ENCODE data around the gene ATP6V0E2. TPM values are rescaled to one million over a fixed set of nuclear protein-coding genes. Genes with fewer than 3 reads are reported as not detected.
A peak's percentile ranks its signal among the peaks of the same experiment; 100 is the strongest.

ATP6V0E2 gene
- total RNA-seq, 1 experiment from 2014 or later, result 26.2 TPM

DNA sequence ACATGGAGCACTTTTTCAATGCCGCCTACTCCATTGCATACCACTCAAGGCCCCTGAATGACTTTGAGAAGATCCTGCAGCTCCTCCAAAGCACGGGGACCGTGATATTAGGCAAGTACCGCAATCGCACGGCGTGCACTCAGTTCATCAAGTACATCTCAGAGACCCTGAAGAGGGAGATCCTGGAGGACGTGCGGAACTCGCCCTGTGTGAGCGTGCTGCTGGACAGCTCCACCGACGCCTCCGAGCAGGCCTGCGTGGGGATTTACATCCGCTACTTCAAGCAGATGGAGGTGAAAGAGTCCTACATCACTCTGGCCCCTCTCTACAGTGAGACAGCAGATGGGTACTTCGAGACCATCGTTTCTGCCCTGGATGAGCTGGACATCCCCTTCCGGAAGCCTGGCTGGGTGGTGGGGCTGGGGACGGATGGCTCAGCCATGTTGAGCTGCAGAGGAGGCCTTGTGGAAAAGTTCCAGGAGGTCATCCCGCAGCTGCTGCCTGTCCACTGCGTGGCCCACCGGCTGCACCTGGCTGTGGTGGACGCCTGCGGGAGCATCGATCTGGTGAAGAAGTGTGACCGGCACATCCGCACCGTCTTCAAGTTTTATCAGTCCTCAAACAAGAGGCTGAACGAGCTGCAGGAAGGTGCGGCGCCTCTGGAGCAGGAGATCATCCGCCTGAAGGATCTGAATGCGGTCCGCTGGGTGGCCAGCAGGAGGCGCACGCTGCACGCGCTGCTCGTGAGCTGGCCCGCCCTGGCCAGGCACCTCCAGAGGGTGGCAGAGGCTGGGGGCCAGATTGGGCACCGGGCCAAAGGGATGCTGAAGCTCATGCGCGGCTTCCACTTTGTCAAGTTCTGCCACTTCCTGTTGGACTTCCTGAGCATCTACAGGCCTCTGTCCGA lies 12.7 kb upstream of the ATP6V0E2 start:
- ATAC-seq, result peak; percentile 93
- TF ChIP-seq SP1 (CRISPR knock-in tag; conservative IDR thresholded peaks at IDR 0.05) (0 out of 2 replicates have a peak, but pooled peaks have one; percentile 21), HMGA2 (CRISPR knock-in tag; IDR thresholded peaks at IDR 0.05) (no peak), NFE2L1 (CRISPR knock-in tag; IDR thresholded peaks at IDR 0.05) (0 out of 2 replicates have a peak, but pooled peaks have one; percentile 23), NFYB (CRISPR knock-in tag; conservative IDR thresholded peaks at IDR 0.05; ENCODE audit: low read depth) (no peak)
- TF ChIP-seq, protein P1, sequence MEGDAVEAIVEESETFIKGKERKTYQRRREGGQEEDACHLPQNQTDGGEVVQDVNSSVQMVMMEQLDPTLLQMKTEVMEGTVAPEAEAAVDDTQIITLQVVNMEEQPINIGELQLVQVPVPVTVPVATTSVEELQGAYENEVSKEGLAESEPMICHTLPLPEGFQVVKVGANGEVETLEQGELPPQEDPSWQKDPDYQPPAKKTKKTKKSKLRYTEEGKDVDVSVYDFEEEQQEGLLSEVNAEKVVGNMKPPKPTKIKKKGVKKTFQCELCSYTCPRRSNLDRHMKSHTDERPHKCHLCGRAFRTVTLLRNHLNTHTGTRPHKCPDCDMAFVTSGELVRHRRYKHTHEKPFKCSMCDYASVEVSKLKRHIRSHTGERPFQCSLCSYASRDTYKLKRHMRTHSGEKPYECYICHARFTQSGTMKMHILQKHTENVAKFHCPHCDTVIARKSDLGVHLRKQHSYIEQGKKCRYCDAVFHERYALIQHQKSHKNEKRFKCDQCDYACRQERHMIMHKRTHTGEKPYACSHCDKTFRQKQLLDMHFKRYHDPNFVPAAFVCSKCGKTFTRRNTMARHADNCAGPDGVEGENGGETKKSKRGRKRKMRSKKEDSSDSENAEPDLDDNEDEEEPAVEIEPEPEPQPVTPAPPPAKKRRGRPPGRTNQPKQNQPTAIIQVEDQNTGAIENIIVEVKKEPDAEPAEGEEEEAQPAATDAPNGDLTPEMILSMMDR (IDR thresholded peaks at IDR 0.05), result peak; percentile 91
- TF ChIP-seq, protein P2, sequence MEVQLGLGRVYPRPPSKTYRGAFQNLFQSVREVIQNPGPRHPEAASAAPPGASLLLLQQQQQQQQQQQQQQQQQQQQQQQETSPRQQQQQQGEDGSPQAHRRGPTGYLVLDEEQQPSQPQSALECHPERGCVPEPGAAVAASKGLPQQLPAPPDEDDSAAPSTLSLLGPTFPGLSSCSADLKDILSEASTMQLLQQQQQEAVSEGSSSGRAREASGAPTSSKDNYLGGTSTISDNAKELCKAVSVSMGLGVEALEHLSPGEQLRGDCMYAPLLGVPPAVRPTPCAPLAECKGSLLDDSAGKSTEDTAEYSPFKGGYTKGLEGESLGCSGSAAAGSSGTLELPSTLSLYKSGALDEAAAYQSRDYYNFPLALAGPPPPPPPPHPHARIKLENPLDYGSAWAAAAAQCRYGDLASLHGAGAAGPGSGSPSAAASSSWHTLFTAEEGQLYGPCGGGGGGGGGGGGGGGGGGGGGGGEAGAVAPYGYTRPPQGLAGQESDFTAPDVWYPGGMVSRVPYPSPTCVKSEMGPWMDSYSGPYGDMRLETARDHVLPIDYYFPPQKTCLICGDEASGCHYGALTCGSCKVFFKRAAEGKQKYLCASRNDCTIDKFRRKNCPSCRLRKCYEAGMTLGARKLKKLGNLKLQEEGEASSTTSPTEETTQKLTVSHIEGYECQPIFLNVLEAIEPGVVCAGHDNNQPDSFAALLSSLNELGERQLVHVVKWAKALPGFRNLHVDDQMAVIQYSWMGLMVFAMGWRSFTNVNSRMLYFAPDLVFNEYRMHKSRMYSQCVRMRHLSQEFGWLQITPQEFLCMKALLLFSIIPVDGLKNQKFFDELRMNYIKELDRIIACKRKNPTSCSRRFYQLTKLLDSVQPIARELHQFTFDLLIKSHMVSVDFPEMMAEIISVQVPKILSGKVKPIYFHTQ (CRISPR knock-in tag; IDR thresholded peaks at IDR 0.05), result no peak
- TF ChIP-seq, protein P3, sequence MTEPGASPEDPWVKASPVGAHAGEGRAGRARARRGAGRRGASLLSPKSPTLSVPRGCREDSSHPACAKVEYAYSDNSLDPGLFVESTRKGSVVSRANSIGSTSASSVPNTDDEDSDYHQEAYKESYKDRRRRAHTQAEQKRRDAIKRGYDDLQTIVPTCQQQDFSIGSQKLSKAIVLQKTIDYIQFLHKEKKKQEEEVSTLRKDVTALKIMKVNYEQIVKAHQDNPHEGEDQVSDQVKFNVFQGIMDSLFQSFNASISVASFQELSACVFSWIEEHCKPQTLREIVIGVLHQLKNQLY (CRISPR knock-in tag; IDR thresholded peaks at IDR 0.05), result no peak
- TF ChIP-seq, protein P4, sequence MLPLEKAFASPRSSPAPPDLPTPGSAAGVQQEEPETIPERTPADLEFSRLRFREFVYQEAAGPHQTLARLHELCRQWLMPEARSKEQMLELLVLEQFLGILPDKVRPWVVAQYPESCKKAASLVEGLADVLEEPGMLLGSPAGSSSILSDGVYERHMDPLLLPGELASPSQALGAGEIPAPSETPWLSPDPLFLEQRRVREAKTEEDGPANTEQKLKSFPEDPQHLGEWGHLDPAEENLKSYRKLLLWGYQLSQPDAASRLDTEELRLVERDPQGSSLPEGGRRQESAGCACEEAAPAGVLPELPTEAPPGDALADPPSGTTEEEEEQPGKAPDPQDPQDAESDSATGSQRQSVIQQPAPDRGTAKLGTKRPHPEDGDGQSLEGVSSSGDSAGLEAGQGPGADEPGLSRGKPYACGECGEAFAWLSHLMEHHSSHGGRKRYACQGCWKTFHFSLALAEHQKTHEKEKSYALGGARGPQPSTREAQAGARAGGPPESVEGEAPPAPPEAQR (CRISPR knock-in tag; IDR thresholded peaks at IDR 0.05), result no peak
- no peak overlapping the region for H3K27ac Mint-ChIP-seq
- no peaks in the 10 kb centered on the region for H3K36me3 Mint-ChIP-seq
- no peaks in the 10 kb centered on the region for H3K27me3 Mint-ChIP-seq (ENCODE audit: low read depth)
- no peaks in the 10 kb centered on the region for H3K9me3 Mint-ChIP-seq
- no peak overlapping the region for H3K4me3 Mint-ChIP-seq
- POLR2A ChIA-PET, result interaction anchor here (1.3 kb wide), 1 partner anchor 23 kb away, joined by 6 read pairs; the partner anchor contains the start of gene ZNF862
- H3K4me1 Mint-ChIP-seq, result peaks cover 7% of the 10 kb centered on the region
- DNase-seq (ENCODE audit: low spot score), result peak; percentile 80
- CTCF ChIA-PET, result interaction anchor here (0.6 to 4.0 kb wide), 28 partner anchors 10 to 361 kb away, joined by 3 to 62 read pairs (median 5); partner anchors contain the start of genes ATP6V0E2 and ZNF862

DNA sequence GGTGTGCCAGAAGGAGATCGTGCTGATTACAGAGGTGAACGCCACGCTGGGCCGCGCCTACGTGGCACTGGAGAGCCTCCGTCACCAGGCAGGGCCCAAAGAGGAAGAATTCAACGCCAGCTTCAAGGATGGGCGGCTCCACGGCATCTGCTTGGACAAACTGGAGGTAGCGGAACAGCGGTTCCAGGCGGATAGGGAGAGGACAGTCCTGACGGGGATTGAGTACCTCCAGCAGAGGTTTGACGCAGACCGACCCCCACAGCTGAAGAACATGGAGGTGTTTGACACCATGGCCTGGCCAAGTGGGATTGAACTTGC lies 12.1 kb upstream of the ATP6V0E2 start:
- Mint-ChIP-seq H3K4me1 (peaks cover under 1% of the 10 kb centered on the region), H3K27ac (no peak overlapping the region), H3K9me3 (no peaks in the 10 kb centered on the region), H3K27me3 (ENCODE audit: low read depth) (no peaks in the 10 kb centered on the region), H3K4me3 (no peak overlapping the region), H3K36me3 (no peaks in the 10 kb centered on the region)
- ATAC-seq, result no peak
- ChIA-PET POLR2A (interaction anchor here (1.3 kb wide), 1 partner anchor 23 kb away, joined by 6 read pairs; the partner anchor contains the start of gene ZNF862), CTCF (interaction anchor here (0.6 to 4.0 kb wide), 28 partner anchors 9 to 360 kb away, joined by 3 to 62 read pairs (median 5); partner anchors contain the start of genes ATP6V0E2 and ZNF862)
- DNase-seq (ENCODE audit: low spot score), result no peak
- TF ChIP-seq SMAD4 (CRISPR knock-in tag; IDR thresholded peaks at IDR 0.05) (no peak), FOXK1 (CRISPR knock-in tag; IDR thresholded peaks at IDR 0.05) (no peak), ZNF219 (CRISPR knock-in tag; IDR thresholded peaks at IDR 0.05; ENCODE audit: borderline replicate concordance) (no peak)
- TF ChIP-seq, protein P5, sequence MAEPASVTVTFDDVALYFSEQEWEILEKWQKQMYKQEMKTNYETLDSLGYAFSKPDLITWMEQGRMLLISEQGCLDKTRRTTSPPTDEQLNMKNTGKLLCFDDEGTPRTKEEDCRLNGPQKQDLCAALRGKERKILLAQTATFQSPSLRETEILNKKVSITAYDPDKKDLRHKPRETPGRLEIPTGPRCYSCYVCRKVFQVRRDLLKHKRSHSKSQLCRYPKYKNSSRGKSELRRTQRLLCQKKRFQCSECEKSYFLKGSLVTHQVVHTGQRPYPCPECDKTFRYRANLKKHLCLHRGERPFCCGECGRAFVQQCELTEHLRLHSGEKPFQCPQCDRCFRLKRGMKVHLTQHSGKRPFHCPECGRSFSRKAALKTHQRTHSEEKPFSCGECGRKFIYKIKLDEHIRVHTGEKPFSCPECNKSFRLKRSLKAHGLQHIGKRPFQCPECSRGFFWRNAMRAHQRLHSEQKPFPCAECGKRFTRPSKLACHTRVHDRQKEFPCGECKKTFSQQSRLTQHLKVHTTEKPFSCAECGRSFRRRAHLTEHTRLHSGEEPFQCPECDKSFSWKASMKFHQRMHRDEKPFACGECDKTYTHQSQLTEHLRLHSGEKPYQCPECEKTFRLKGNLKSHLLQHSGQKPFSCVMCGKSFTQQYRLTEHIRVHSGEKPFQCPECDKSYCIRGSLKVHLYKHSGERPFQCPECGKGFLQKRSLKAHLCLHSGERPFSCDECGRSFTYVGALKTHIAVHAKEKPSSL (CRISPR knock-in tag; conservative IDR thresholded peaks at IDR 0.05), result no peak
- TF ChIP-seq, protein P6, sequence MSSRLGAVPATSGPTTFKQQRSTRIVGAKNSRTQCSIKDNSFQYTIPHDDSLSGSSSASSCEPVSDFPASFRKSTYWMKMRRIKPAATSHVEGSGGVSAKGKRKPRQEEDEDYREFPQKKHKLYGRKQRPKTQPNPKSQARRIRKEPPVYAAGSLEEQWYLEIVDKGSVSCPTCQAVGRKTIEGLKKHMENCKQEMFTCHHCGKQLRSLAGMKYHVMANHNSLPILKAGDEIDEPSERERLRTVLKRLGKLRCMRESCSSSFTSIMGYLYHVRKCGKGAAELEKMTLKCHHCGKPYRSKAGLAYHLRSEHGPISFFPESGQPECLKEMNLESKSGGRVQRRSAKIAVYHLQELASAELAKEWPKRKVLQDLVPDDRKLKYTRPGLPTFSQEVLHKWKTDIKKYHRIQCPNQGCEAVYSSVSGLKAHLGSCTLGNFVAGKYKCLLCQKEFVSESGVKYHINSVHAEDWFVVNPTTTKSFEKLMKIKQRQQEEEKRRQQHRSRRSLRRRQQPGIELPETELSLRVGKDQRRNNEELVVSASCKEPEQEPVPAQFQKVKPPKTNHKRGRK (CRISPR knock-in tag; IDR thresholded peaks at IDR 0.05; ENCODE audit: borderline replicate concordance), result no peak

Data from WTC11 (cell line).